Upper lobe of right lung (tissue), 1 donor: ENCODE measurements around the gene MAGEE1. TPM values are rescaled to one million over a fixed set of nuclear protein-coding genes. Genes with fewer than 3 reads are reported as not detected.

ENCODE experiments used
- ATAC-seq: fragments of 200-7000 bp; cut with Tn5 transposase; one replicate; pipeline ENCODE4 v1.9.1; 2020; ENCODE audit warnings: mild to moderate bottlenecking, moderate library complexity
- DNase-seq: peaks from one replicate; pipeline ENCODE4 v3.0.0-alpha.2; 2020
- H3K27ac ChIP-seq: fragments of 200-600 bp; one replicate; pipeline ENCODE4 v1.8.0; 2022
- H3K27me3 ChIP-seq: fragments of 200-600 bp; one replicate; pipeline ENCODE4 v1.8.0; 2022; ENCODE audit warnings: mild to moderate bottlenecking
- H3K36me3 ChIP-seq: fragments of 200-600 bp; one replicate; pipeline ENCODE4 v1.8.0; 2022
- H3K4me1 ChIP-seq: fragments of 200-600 bp; one replicate; pipeline ENCODE4 v1.8.0; 2022
- H3K4me3 ChIP-seq: fragments of 200-600 bp; one replicate; pipeline ENCODE4 v1.8.0; 2022; ENCODE audit warnings: mild to moderate bottlenecking
- H3K9me3 ChIP-seq: fragments of 200-600 bp; one replicate; pipeline ENCODE4 v1.8.0; 2022
- CTCF ChIP-seq: fragments of 200-600 bp; IDR thresholded peaks from one replicate; pipeline ENCODE4 v1.8.0; 2022; ENCODE audit warnings: antibody characterized with exemption
- intact Hi-C: fragments of 100-400 bp; cut with DNase I; formaldehyde crosslinking; loops from one replicate; pipeline ENCODE4 v1.11.0; 2022
- long read RNA-seq: library from polyadenylated mRNA; unstranded; transcript quantifications from one replicate; pipeline ENCODE4 v2.0.0, GENCODE V29; 2021
- total RNA-seq: library from RNA; stranded (reverse); fragmentation: NEBNext Ultra II Directional; extraction: Animal tissue kit (Norgen Biotek cat#: 25700); gene quantifications from one replicate; pipeline ENCODE4 v1.2.1, GENCODE V29; 2021
- donor health status: DM: no; HTN: yes; CAD: no; lungs with severe emphysema.

The MAGEE1 gene
- total RNA-seq = 2.6 TPM
- long read RNA-seq = 0 reads

GRCh38 chrX:76427560-76428242 is at the start of gene MAGEE1:
MAGEE1 (plus strand) TSS chrX:76427710; CDS start chrX:76427931, 221 bp downstream.
- intact Hi-C loops = no loop called here
- Histone ChIP-seq H3K27ac (peak within 1 kb of the TSS; percentile 1), H3K27me3 (no peaks in the 10 kb centered on the region), H3K4me1 (no peaks in the 10 kb centered on the region), H3K9me3 (no peaks in the 10 kb centered on the region), H3K4me3 (peak within 1 kb of the TSS; percentile 58), H3K36me3 (no peaks in the 10 kb centered on the region)
- ATAC-seq (peak; percentile 98), DNase-seq (peak; percentile 88)
- no peak for TF ChIP-seq CTCF

GRCh38 chrX:76398970-76399369 is 28.5 kb upstream of the MAGEE1 start:
- Histone ChIP-seq H3K36me3 (no peaks in the 10 kb centered on the region), H3K27me3 (no peaks in the 10 kb centered on the region), H3K4me1 (no peaks in the 10 kb centered on the region), H3K9me3 (no peaks in the 10 kb centered on the region), H3K4me3 (no peak overlapping the region), H3K27ac (no peak overlapping the region)
- intact Hi-C loops = no loop called here
- ATAC-seq (no peak), DNase-seq (no peak)
- TF ChIP-seq CTCF = no peak

- Histone ChIP-seq H3K4me1 (no peaks in the 10 kb centered on the region), H3K4me3 (no peak overlapping the region), H3K36me3 (no peaks in the 10 kb centered on the region), H3K27ac (no peak overlapping the region), H3K27me3 (no peaks in the 10 kb centered on the region), H3K9me3 (no peaks in the 10 kb centered on the region)
- no peak for TF ChIP-seq CTCF
- intact Hi-C loops = no loop called here
- DNase-seq = no peak
- no peak for ATAC-seq
These were observed 19.7 kb upstream of the MAGEE1 start for GRCh38 chrX:76407795-76408194.

- Histone ChIP-seq H3K4me3 (no peak overlapping the region), H3K9me3 (no peaks in the 10 kb centered on the region), H3K4me1 (no peaks in the 10 kb centered on the region), H3K36me3 (no peaks in the 10 kb centered on the region), H3K27ac (no peak overlapping the region), H3K27me3 (no peaks in the 10 kb centered on the region)
- DNase-seq = no peak
- intact Hi-C loops = no loop called here
- TF ChIP-seq CTCF = no peak
- no peak for ATAC-seq
These were observed 7.3 kb upstream of the MAGEE1 start for GRCh38 chrX:76420237-76420636.

- TF ChIP-seq CTCF = no peak
- DNase-seq = peak; percentile 48
- H3K27me3 ChIP-seq = no peaks in the 10 kb centered on the region
- no peaks in the 10 kb centered on the region for H3K9me3 ChIP-seq
- H3K27ac ChIP-seq = peak overlapping the region; percentile 1
- H3K4me3 ChIP-seq = peak overlapping the region; percentile 58
- intact Hi-C loops = no loop called here
- H3K36me3 ChIP-seq = no peaks in the 10 kb centered on the region
- peak; percentile 64 for ATAC-seq
- H3K4me1 ChIP-seq = no peaks in the 10 kb centered on the region
These were observed 977 bp downstream of the MAGEE1 start for GRCh38 chrX:76428243-76429130.
